Endometrium (tissue), 2 donors: Measurements from ENCODE around the gene RWDD3.
A peak's percentile ranks its signal among the peaks of the same experiment; 100 is the strongest.

Experiments
- FAIRE-seq: peaks from 2 replicates; lab custom pipeline; 2012; peaks lifted over from hg19 to GRCh38; lab: Jason Lieb, UNC
- donor health status: control.
- donor health status: control.

The RWDD3 gene

DNA sequence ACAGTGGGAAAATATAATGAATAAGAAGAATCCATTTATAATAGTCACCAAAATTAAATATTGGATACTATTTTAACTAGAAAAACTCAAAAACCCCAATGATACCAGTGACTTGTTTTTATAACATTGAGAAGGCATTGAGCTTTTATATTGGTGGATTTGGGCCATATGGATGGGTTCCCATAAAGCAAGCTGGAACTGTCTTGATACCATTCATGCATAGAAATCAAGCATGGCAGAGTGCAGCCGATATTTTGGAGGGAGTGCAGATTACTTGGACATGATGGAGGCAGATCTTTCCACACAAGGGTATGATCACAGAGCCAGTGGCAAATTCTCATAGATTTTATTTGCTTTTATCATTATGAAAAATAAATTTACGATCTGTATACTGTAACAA, 3.8 kb upstream of the RWDD3 start:
- no peak for FAIRE-seq

DNA sequence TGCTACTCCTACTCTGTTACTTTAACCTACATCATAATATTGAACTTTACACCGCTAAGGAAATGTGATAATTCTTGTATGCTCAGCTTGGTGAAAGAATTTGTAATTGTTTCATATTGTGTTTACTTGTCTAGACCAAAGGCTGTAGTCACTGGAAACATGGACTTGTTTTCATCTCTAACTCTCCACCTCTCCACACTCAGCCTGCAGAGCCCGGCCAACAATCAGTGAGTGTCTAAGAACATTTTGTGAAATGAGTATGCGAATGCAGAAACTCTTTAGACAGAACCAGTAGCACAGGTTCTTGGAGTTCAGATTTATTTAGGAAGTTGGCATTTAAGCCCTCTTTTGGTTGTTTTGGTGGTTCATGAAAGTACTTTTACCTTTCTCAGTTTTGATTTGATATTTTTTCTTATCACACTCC, 3.2 kb upstream of the RWDD3 start:
- FAIRE-seq: peak; percentile 8

DNA sequence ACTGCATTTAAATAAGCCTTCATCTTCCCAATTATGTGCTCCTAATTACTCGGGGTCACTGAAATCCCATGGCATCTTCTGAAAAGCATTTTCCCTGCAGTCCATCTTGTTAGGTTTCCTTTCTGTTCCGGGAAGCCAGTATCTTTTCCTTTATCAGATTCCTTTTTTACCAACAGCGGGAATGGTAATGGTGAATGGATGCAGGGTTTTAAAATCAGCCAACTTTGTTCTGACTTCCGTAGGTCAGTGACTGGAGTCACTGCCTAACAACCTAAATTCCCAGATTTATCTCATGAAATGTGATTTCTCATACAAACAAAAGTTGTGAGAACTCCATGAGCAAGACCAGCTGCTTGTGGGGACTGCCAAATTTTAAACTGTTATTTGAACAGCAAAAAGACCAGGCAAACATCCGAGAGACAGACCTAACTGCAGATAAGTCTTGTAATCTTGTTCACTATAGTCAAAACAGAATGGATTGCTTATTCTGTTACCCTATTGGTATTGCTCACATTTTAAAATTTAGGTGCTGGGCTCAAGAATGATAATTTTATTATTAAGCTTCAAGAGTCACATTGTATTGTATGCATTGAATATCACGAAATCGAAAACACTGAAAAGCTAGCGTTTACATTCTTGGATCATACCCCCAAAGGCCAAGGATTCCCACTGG, 1.2 kb upstream of the RWDD3 start:
- no peak for FAIRE-seq

DNA sequence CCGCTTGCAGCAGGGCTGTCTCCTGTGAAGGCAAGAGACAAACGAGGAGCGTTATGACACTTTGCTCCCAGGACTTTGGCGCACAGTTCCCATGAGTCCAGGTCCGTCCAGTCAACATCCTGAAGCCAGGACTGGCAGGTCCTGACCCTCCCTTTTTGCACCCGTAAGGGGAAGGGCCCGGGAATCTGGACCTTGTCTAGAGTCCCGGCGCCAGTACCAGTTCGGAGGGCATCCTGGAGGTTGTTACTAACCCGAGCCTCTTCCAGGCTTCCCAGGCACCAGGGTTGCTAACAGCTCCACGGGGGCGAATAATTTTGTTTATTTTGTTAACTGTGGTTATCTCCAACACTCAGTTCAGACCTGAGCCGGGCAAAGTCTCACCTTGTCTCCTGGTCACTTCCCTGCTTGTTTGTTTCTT, 682 bp upstream of the RWDD3 start:
- no peak for FAIRE-seq

DNA sequence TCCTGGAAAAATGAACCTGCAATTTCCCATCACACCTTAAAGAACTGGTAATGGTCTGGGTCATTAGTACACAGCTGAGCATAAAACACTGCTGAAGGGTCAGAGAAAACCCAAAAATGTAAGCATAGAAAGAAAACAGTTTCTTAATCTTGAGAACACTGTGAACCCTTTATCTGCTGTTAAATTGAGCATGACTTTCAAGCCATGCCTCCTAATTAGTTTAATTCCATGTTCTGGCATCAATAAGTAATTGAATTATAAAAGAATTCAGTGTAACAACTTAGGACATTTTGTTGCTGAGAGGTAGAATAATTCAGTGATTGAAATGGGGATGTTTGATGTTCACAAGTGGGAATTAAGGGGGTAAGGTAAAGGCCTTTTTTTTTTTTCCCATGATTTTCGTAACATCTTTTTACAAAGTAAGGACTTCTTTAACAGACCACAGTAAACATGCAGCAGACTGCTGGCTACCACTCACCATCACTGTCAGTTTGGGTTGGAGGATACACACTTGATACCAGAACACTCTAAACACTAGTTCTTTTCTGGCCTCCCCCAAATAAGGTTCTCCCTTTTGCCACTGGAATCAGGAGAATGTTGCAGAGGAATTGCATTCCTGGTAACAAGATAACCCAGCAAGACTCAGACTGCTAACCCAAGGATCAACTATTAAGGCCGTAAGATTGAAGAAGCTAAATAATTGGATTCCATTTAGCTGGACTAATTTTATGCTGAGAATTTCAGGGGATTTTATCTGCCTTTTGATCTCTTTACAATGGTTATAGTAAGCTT, 3.0 kb downstream of the RWDD3 start:
- no peak for FAIRE-seq

DNA sequence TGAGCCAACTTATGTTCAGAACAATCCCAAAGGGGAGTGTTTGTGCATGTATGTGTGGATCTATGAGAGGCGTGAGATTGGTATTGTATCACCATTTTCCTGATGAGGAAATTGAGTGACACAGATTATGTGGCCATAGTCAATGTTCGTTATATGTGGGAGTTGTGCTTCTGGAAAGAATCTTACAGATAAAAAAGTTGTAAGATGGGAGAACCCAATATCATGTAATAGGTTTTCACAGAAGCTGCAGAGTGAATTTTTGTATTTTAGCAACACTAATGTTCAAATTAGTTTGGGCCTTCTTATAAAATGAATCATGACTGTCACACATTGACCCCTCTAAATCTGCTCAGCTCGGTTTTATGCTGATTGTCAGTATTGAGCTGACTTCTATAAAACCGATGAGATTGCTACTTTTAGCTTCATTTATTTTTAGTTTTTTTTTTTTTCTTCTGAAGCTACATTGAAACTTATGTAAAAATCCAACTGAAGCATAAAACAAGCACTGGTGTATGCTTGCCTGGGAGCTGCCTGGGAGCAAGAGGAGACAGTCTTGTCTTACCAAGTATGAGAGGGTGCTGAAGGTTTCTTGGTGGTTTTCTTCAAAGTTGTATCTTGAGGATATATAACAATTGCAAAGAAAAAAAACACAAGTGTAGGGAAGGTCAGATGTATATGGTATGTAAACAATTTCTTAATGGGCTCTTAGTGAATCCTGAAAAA, 4.1 kb downstream of the RWDD3 start:
- FAIRE-seq: no peak

DNA sequence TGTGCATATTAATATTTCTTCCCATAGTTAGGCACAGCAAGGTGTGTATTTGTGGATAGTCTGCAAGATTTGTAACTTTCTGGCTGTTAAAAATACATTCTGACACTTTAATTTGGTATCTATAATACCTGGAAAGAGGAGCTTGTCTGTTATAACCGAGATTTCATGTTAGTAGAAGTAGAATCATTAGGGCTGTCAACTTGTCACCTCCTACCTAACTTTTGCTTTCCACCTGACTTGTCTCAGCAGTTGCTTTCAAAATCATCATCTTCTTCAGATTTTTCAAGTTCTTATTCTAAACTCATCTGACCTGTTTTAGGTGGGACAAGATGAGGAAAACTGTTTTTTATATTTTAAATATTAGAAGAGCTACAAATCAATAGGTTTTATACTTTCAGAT, 11.0 kb downstream of the RWDD3 start:
- FAIRE-seq: no peak

DNA sequence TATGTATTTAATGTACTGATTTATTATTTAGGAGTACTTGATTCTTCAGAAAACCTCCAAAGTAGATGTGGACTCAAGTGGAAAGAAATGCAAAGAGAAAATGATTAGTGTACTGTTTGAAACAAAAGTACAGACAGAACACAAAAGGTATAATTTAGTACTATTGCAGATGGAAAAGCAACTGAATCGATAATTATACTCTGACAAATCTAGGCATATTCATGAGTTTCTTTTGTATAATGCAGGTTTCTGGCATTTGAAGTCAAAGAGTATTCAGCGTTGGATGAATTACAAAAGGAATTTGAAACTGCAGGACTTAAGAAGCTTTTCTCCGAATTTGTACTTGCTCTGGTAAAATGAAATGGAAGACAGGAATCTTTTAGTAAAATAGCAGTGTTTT, 12.5 kb downstream of the RWDD3 start:
- FAIRE-seq: no peak

DNA sequence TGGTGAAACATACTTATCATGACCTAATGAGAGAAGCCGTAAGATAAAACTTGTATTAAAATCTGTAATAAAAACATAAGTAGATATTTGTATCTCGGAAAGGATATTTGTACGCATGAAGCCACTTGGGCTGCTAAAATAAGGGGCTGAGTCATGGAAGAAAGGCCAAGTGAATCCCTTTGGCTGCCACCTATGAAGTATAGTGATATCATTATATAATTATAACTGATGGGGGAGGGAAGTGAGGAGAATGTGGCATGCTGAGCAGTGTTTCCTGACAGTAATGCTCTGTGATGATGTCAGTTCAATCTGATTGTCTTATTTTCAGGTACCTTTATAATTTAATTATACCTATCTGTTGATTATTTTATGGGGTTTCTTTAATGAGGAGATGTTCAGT, 13.6 kb downstream of the RWDD3 start:
- no peak for FAIRE-seq

DNA sequence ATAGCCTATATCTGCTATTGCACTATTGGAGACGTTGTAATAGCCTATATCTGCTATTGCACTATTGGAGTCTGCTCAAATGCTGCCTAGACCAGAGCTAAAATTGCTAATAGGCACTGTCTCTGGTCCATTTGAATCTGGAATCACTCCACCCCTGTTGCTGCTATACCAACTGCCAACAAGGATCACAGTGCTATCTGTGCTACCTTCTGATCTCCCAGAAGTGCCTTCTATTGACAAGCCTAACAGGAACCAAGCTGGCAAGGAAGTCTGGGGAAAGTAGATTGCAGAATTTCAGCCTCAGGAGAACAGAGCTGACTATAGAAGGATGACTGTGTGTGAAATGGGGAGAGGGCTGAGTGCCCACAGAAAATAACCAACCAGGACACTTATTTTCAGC, 15.9 kb downstream of the RWDD3 start:
- FAIRE-seq: no peak

DNA sequence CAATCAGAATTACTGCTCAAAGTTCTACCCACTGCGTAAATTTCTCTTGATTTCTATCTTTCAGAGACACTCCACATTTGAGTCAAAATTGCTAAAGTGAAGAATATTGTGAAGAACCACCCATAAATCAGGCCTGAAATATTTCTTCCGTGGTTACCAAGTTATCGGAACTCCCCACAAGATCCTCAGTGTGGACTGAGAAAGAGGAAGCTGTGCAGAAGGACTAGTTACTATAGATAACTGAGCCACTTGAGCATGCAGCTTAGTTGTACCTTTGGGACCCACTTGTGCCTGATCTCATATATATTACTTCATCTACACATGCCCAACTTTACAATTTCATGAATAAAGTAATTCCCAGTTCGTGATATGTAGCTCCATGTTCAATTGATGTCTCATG, 18.4 kb downstream of the RWDD3 start:
- no peak for FAIRE-seq

DNA sequence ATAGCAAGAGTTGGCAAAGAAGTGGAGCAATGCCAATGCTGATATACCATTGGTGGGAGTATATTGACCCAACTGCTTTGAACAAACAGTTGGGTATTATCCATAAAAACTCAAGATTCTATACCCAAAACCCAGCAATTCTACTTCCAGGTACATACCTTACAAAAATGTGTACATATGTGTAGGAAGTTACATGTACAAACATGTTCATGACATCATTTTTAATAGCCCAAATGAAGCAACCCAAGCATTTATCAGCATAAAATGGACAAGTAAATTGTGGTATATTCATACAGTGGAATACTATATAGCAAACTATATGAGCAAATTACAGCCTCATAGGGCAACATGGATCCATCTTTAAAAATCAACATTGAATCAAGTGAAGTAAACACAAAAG, 20.9 kb downstream of the RWDD3 start:
- no peak for FAIRE-seq

DNA sequence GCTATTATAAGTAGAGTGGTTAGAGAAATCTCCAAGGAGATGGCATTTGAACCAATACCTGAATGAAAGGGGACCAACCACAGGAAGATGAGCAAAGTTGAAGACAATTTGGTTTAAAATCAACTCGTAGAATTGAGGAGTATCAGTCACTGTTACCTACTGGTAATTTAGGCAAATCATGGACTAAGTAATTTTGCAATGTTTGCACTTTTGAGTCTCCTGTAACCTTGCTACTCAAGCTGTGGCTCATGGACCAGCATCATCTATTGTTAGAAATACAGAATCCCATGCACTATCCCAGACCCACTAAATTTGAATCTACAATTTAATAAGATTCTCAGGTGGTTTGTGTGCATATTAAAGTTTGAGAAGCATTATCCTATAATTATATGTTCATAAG, 21.8 kb downstream of the RWDD3 start:
- no peak for FAIRE-seq

DNA sequence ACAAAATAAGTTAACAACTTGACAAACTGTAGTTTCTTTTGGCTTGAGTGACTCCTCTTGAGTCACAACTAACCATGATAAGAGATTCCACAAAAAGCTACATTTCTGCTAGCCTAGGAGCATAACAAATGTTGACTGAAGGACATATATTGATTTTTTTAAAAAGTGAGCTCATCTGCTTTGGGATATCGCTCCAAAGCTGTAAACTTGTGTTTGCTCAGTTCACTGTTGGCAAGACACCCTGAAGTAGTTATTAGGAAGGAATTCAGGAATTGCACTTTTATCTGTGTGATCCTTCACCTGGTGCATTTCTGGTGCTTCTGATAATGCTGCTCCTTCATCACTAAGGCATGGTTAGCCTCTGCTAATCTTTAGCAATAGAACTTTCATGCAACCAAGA, 23.7 kb downstream of the RWDD3 start:
- FAIRE-seq: no peak

DNA sequence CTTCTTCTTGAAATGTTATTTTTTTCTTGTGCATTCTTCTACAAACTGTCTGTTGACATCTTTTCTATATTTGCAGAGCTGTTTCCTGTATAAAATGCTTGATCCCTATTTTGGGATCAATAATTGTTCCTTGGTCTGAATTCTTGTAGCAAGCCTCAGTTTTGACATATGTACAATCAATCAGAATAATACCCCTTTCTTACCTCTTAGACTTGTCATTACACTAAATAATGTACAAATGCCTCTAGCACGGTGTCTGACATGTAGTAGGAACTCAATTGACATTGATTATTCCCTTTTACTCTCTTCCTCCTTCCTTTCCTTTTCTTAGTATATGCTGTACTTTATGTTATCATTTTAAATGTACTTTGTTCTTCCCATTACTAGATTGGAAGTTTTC, 25.2 kb downstream of the RWDD3 start:
- no peak for FAIRE-seq

DNA sequence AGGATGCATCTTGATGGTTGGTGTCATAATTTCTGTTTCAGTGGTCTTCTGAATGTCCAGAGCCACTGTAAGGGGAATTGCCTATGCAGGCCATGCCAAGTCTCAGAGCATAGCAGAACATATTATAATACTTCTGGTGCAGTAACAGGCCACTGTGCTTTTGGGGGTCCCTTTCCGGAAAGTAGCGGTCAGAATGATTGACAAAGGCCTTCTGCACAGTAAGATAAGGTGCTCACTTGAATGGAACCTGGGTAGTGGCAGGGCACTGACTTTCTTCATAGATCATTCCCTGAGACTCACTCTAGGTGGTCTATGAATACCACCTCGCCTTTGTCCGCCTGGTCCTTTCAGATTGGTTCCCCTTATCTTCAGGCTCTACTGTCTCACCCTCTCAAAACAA, 28.9 kb downstream of the RWDD3 start:
- FAIRE-seq: no peak

DNA sequence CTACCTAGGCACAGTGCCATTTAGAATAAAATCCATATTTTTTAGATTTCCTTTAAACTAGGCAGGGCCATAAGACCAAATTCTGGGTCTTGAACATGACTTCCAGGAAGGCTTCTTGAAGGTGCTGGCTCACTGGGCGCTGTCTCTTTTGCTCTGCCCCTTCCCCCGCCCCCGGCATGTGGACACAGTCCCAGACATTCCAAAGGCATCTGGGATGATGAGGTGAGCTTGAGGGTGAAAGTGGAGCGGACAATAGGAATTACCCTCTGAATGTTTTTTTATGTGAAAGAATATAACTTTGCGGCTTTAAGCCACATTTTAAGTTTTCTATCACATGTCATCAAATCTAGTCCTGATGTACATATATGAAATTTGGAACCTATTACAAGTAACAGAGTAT, 29.4 kb downstream of the RWDD3 start:
- no peak for FAIRE-seq

DNA sequence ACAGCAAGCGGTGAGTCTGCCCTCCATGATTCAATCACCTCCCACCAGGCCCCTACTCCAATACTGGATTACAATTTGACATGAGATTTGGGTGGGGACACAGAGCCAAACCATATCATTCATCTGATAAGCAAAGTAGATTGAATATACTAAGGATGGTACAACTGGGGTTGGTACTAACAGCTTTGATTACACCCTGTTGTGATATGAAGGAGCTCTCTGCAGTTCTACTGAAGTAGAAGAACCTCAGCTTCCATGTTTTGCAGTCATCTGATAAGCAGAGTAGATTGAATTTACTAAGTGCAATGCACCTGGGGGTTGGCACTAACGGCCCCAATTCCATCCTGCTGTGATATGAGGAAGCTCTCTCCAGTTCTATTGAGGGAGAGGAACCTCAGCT, 31.1 kb downstream of the RWDD3 start:
- no peak for FAIRE-seq

DNA sequence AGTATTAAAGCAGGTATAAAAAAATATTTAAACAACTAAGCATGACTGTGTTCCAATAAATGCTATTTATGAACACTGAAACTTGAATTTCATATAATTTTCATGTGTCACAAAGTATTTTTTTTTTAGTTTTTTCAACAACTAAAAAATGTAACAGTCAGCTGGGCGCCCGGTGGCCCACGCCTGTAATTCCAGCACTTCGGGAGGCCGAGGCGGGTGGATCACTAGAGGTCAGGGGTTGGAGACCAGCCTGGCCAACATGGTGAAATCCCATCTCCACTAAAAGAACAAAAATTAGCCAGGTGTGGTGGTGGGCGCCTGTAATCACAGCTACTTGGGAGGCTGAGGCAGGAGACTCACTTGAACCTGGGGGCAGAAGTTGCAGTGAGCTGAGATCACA, 42.4 kb downstream of the RWDD3 start:
- FAIRE-seq: no peak

DNA sequence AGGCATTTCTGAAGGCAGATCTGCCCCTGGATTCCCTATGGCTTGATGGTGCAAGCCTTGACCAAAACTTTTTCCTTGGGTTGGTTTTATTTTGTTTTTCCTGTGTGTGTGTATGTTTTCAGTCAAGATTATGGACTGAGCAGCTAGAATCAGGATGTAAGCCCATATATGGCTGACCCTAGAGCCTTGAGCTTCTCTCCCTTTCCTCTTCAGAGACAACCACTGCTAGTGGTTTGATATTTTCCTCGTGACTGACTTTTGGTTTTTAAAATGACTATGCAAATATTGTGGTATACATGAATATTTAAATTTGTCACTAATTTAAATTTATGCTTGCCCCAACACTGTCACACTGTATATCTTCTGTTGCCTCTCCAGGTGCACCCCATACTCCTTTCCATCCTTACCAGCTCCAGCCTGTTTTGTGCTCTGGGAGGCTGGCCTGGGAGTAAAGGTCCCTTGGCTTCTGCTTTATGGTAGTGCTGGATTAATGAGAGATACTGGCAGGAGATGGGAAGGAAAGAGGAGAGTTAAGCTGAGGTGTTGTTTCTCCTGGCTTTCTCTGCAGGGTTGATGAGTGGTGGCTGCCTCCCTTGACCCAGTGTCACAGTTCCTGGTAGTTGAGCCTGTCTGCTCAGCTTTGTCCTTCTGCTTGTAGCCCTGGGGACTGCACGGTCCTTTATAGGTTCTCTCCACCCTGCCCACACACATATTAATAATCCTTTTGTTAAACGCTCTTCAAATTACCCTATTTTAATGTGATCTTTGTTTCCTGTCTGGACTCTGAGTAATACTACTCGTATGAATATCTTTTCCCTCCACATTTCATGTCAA, 44.4 kb downstream of the RWDD3 start:
- FAIRE-seq: no peak

DNA sequence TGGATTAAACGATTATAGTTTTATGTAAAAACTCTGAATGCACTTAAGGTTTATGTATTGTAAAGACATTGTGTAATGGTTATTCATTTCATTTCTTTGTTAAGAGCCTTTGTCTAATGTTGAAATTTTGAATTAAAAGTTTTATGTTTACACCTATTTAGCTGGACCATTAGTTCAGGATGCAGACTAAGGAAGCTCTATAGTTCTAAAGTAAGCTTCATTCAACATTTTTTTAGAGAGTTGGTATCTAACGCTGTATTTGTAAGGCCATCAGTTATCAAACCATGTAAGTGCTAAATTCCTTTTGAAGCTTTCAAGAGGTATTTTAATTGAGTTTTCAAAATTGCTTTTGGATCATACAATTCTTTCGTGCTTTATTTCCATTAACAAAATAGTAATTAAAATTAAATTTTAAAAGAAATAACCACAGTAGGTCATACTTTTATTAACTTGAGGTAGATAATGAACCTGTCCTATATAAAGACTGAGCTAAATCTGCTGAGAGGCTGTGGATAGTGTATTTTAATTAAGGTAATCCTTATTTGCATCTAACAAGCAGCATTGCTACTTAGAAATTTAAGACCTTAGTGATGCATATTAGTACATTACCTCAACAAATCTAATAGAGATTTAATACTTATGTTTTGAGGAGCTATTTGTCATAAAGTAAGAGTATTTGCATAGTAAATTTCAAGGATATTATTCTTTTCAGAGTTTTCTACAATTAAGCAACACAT, 47.9 kb downstream of the RWDD3 start:
- FAIRE-seq: no peak

DNA sequence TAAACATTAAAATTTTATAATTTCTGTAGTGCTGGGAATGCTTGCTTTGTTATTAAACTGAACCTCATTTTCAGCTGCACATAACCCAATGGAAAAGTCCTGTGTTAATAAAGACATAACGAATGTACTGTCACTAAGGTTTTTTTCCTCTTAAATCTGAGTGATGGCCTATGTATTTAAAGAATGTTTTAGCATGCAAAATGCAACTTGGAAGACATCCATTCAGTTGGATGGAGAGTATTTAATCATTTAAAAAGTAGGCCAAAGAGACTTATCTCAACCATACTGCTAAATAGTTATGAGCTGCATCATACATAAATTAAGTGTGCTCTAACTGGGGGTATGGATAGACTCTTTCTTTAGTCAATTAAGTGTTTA, 48.5 kb downstream of the RWDD3 start:
- no peak for FAIRE-seq
